Neural cell (in vitro differentiated cells): ENCODE measurements around the gene MEAK7. TPM values are rescaled to one million over a fixed set of nuclear protein-coding genes. Genes with fewer than 3 reads are reported as not detected.

Experiments
- H2AFZ ChIP-seq: fragments of 200-600, 300-800 bp; sonication (generic), shearing (Covaris generic); 2 replicates; pipeline ENCODE4 v1.6.0; 2014; ENCODE audit warnings: low read depth, mild to moderate bottlenecking, antibody characterized with exemption, low read length, moderate library complexity
- H3F3A ChIP-seq: fragments of 200-600 bp; shearing (Covaris generic); 2 replicates; pipeline ENCODE4 v1.6.1; 2016; ENCODE audit warnings: mild to moderate bottlenecking, moderate library complexity, mixed read lengths, antibody characterized with exemption, low read length; ENCODE audit not compliant: insufficient read depth, poor library complexity, severe bottlenecking
- H3K27ac ChIP-seq: fragments of 200-600, 300-800 bp; sonication (generic), shearing (Covaris generic); 2 replicates; pipeline ENCODE4 v1.5.1; 2014; ENCODE audit warnings: mild to moderate bottlenecking, low read length, moderate library complexity
- H3K27me3 ChIP-seq: fragments of 300-800, 200-600 bp; sonication (generic), shearing (Covaris generic); 2 replicates; pipeline ENCODE4 v1.6.0; 2014; ENCODE audit warnings: mild to moderate bottlenecking, low read depth, low read length, moderate library complexity; ENCODE audit not compliant: insufficient read depth
- H3K36me3 ChIP-seq: fragments of 300-800, 200-600 bp; sonication (generic), shearing (Covaris generic); 2 replicates; pipeline ENCODE4 v1.5.1; 2014; ENCODE audit warnings: mild to moderate bottlenecking, antibody characterized with exemption, low read length, moderate library complexity; ENCODE audit not compliant: insufficient read depth
- H3K4me2 ChIP-seq: fragments of 300-800, 200-600 bp; sonication (generic), shearing (Covaris generic); 2 replicates; pipeline ENCODE4 v1.6.0; 2014; ENCODE audit warnings: mild to moderate bottlenecking, low read length
- H3K4me3 ChIP-seq: fragments of 300-800, 200-600 bp; sonication (generic), shearing (Covaris generic); 2 replicates; pipeline ENCODE4 v1.5.1; 2014; ENCODE audit warnings: mild to moderate bottlenecking, low read length, moderate library complexity
- H3K79me2 ChIP-seq: fragments of 200-600 bp; shearing (Covaris generic); replicated peaks from 2 replicates; pipeline ENCODE4 v1.6.0; 2014; ENCODE audit warnings: mild to moderate bottlenecking, low read length, moderate library complexity; ENCODE audit not compliant: insufficient read depth
- H3K9ac ChIP-seq: fragments of 300-800, 200-600 bp; sonication (generic), shearing (Covaris generic); 2 replicates; pipeline ENCODE4 v1.6.1; 2016; ENCODE audit warnings: mild to moderate bottlenecking, low read length, mixed read lengths
- H3K9me2 ChIP-seq: fragments of 200-600 bp; shearing (Covaris generic); 2 replicates; pipeline ENCODE4 v1.6.1; 2016; ENCODE audit warnings: mild to moderate bottlenecking, low read length, mixed read lengths; ENCODE audit not compliant: insufficient read depth
- H3K9me3 ChIP-seq: fragments of 200-600, 300-800 bp; sonication (generic), shearing (Covaris generic); 2 replicates; pipeline ENCODE4 v1.6.1; 2016; ENCODE audit warnings: mild to moderate bottlenecking, mixed run types, low read length, moderate library complexity, mixed read lengths
- H4K20me1 ChIP-seq: fragments of 200-600 bp; shearing (Covaris generic); 2 replicates; pipeline ENCODE4 v1.6.1; 2016; ENCODE audit warnings: mild to moderate bottlenecking, mixed run types; ENCODE audit not compliant: insufficient read depth
- CTCF ChIP-seq: fragments of 450-650 bp; IDR thresholded peaks from 2 replicates; pipeline ENCODE4 v1.5.1; 2014; ENCODE audit warnings: antibody characterized with exemption, mild to moderate bottlenecking, moderate library complexity; ENCODE audit not compliant: poor library complexity, severe bottlenecking
- EP300 ChIP-seq: fragments of 450-650 bp; conservative IDR thresholded peaks from 2 replicates; pipeline ENCODE4 v1.6.1; 2014; ENCODE audit warnings: antibody characterized with exemption, mild to moderate bottlenecking, moderate library complexity; ENCODE audit not compliant: poor library complexity, severe bottlenecking
- EZH2 ChIP-seq: fragments of 200-600, 300-800 bp; shearing (Covaris generic), sonication (generic); IDR thresholded peaks from 2 replicates; pipeline ENCODE4 v1.6.1; 2014; ENCODE audit warnings: antibody characterized with exemption, low read length, borderline replicate concordance, mild to moderate bottlenecking; ENCODE audit not compliant: insufficient read depth, poor library complexity, severe bottlenecking
- MXI1 ChIP-seq: fragments of 450-650 bp; conservative IDR thresholded peaks from 2 replicates; pipeline ENCODE4 v1.6.1; 2014; ENCODE audit warnings: antibody characterized with exemption, mild to moderate bottlenecking; ENCODE audit not compliant: poor library complexity, severe bottlenecking
- POLR2AphosphoS5 ChIP-seq: IDR thresholded peaks from 2 replicates; pipeline ENCODE4 v1.6.1; 2012
- RAD21 ChIP-seq: fragments of 450-650 bp; conservative IDR thresholded peaks from 2 replicates; pipeline ENCODE4 v1.6.1; 2014; ENCODE audit warnings: antibody characterized with exemption, mild to moderate bottlenecking, moderate library complexity
- REST ChIP-seq: IDR thresholded peaks from 2 replicates; pipeline ENCODE4 v1.6.1; 2012; ENCODE audit warnings: borderline replicate concordance
- SMC3 ChIP-seq: fragments of 450-650 bp; conservative IDR thresholded peaks from 2 replicates; pipeline ENCODE4 v1.6.1; 2014; ENCODE audit warnings: antibody characterized with exemption, mild to moderate bottlenecking, moderate library complexity; ENCODE audit not compliant: poor library complexity
- TAF1 ChIP-seq: IDR thresholded peaks from 2 replicates; pipeline ENCODE4 v1.6.1; 2012; ENCODE audit warnings: low read depth
- polyA plus RNA-seq: library from polyadenylated mRNA; depleted of rRNA; stranded (reverse); fragments of >200 nt; gene quantifications from 2 replicates; pipeline ENCODE4 v1.2.3, GENCODE V29; 2014

The MEAK7 gene
- polyA plus RNA-seq, 1 donor from 2014 or later: 12.4 TPM

GRCh38 chr16:84463221-84463620 is 41.2 kb downstream of the MEAK7 start:
- Histone ChIP-seq H3K4me2 (no peak overlapping the region), H3K27me3 (no peaks in the 10 kb centered on the region), H3K9me3 (peaks cover 14% of the 10 kb centered on the region), H2AFZ (no peak overlapping the region), H3K4me3 (no peak overlapping the region), H3K9ac (no peak overlapping the region), H3K9me2 (no peaks in the 10 kb centered on the region), H4K20me1 (no peaks in the 10 kb centered on the region), H3K27ac (no peak overlapping the region), H3K79me2 (no peaks in the 10 kb centered on the region), H3F3A (no peaks in the 10 kb centered on the region), H3K36me3 (peaks cover 20% of the 10 kb centered on the region)
- no peak for TF ChIP-seq POLR2AphosphoS5
- no peak for TF ChIP-seq SMC3
- no peak for TF ChIP-seq TAF1
- no peak for TF ChIP-seq EP300
- no peak for TF ChIP-seq EZH2
- no peak for TF ChIP-seq MXI1
- TF ChIP-seq RAD21: no peak
- TF ChIP-seq CTCF: no peak
- TF ChIP-seq REST: no peak

GRCh38 chr16:84462296-84463210 is 41.9 kb downstream of the MEAK7 start:
- no peaks in the 10 kb centered on the region for H3K9me2 ChIP-seq

More at GRCh38 chr16:84462296-84463210, 41.9 kb downstream of the MEAK7 start:
- H3K9ac ChIP-seq: no peak overlapping the region
- no peak overlapping the region for H2AFZ ChIP-seq
- no peaks in the 10 kb centered on the region for H4K20me1 ChIP-seq
- peaks cover 14% of the 10 kb centered on the region for H3K36me3 ChIP-seq
- no peaks in the 10 kb centered on the region for H3K27me3 ChIP-seq
- H3K79me2 ChIP-seq: no peaks in the 10 kb centered on the region
- TF ChIP-seq SMC3: no peak
- no peak for TF ChIP-seq MXI1
- no peak for TF ChIP-seq POLR2AphosphoS5
- no peak for TF ChIP-seq RAD21
- TF ChIP-seq TAF1: no peak
- TF ChIP-seq EP300: no peak
- TF ChIP-seq EZH2: no peak
- TF ChIP-seq CTCF: no peak
- no peak for TF ChIP-seq REST
- no peak overlapping the region for H3K4me3 ChIP-seq
- no peak overlapping the region for H3K27ac ChIP-seq
- H3F3A ChIP-seq: no peaks in the 10 kb centered on the region
- no peak overlapping the region for H3K4me2 ChIP-seq
- H3K9me3 ChIP-seq: peaks cover 9% of the 10 kb centered on the region
